Right renal cortex interstitium (tissue), 3 donors: ENCODE data around the gene TTC17. TPM values are rescaled to one million over a fixed set of nuclear protein-coding genes. Genes with fewer than 3 reads are reported as not detected.
A peak's percentile ranks its signal among the peaks of the same experiment; 100 is the strongest.
"Not testable (repeated sequence)": the region's sequence is repeated elsewhere in the genome, so short reads cannot be mapped to it uniquely, and the experiment has no call there.

ENCODE experiments used
- DNase-seq, 3 donors: peaks; one replicate each; pipeline ENCODE4 v3.0.0-alpha.2; 2013; ENCODE audit warnings: low read depth in 3 of 3, low spot score in 2 of 3
- polyA plus RNA-seq, 3 donors: library from polyadenylated mRNA; unstranded; fragments of 120-200 nt; gene quantifications; one replicate each; pipeline ENCODE4 v1.2.1, GENCODE V29; 2013; ENCODE audit not compliant: insufficient read length in 3 of 3

The TTC17 gene
- polyA plus RNA-seq, 3 donors, result 96.9 to 112 (median 106) TPM

DNA sequence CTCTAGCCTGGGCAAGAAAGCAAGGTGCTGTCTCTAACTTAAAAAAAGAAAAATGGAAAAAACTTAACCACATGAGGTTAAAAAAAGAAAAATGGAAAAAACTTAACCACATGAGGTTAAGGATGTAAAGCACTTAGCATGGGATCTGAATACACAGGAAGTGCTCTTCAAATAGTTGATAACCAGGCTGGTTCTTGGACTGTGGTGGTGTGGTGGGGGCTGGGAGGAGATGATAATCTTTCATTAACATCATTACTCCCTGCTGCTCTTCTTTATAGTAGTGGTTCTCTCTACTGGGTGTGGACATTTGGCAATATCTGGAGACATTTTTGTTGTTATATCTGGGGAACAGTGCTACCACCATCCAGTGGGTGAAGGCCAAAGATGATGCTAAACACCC, 88.4 kb downstream of the TTC17 start:
- no peak for DNase-seq

DNA sequence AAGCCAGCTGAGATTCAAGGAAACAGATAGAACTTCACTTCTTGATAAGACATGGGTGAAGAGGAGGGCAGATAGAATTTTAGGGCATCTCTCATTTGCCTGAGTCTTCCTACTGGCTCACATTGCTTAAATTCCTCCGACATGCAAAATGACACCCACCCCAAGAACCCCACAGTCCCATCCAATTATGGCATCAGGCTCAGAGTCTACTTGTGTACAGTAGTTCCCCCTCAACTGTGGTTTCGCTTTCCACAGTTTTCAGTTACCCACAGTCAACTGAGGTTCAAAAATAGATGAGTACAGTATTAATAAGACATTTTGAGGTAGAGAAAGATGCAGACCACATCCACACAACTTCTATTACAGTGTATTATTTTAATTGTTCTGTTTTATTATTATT, 99.8 kb downstream of the TTC17 start:
- no peak for DNase-seq

DNA sequence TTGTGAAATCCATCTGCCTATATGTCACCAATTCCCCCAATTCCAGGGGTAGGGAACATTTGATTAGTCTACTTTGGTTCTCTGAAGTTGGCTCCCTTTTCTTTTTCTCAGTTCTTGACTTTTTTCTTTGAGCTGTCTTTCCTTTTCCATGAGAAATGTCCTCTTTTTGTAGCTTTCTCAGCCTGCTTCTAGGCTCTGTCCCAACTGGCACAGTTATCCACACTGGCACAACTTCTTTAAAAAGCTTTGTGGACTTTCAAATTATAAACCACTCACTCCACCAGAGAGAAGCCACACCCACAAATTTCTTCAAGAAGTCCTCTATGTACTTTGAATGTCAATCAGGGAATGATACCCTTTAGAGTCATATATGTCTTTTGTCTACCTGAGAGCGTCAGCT, 100.5 kb downstream of the TTC17 start:
- no peak for DNase-seq

DNA sequence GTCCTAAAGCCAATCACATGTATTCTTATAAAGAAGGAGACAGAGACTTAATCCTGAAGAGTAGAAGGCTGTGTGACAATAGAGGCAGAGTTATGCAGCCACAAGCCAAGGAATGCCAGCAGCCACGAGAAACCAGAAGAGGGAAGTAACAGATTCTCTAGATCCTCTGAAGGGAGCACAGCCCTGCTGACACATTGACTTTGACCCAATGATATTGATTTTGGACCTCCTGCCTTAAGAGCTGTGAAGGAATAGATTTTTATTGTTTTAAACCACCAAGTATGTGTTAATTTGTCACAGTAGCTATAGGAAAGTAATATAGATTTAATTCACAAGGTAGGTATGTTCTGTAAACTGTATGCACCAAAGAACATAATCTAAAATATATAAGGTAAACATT, 103.6 kb downstream of the TTC17 start:
- DNase-seq, result no peak

DNA sequence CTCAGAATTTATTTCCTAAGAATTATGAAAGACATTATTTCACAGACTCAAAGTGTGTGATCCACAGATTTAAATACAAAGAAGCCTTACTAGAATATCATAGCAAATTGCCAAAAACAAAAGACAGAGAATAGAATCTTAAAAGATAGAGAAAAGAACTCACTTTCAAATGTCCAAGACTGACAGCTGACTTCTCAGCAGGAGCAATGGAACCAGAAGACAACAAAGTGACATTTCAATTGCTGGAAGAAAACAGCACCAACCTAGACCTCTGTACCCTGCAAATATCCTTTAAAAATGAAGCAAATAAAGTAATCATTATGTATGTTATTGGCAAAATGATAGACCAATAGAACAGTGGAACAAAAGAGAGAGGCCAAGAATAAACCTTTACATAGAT, 109.2 kb downstream of the TTC17 start:
- no peak for DNase-seq

DNA sequence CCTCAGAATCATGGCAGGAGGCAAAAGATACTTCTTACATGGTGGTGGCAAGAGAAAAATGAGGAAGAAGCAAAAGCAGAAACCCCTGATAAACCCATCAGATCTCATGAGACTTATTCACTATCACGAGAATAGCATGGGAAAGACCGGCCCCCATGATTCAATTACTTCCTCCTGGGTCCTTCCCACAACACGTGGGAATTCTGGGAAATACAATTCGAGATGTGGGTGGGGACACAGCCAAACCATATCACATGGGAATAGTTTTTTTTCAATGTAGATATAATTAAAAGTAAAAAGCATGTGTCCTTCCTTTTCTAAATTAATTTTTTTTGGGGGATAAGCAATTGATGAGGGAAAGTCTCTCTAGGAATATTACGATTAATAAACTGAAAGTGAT, 118.8 kb downstream of the TTC17 start:
- not testable (repeated sequence) for DNase-seq

DNA sequence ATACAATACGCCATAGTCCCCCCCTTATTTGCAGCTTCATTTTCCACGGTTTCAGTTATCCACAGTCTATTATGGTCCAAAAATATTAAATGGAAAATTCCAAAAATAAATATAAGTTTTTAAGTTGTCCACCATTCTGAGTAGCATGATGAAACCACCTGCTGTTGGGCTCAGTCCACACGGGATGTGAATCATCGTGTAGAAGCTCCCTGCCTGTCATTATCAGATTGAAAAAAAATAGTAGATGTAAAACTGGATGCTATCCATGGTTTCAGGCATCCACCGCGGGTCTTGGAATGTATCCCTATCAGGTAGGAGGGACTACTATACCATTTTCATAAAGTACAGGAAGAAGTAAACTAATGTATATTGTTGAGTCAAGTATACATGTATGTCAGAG, 127.4 kb downstream of the TTC17 start:
- DNase-seq, result no peak

DNA sequence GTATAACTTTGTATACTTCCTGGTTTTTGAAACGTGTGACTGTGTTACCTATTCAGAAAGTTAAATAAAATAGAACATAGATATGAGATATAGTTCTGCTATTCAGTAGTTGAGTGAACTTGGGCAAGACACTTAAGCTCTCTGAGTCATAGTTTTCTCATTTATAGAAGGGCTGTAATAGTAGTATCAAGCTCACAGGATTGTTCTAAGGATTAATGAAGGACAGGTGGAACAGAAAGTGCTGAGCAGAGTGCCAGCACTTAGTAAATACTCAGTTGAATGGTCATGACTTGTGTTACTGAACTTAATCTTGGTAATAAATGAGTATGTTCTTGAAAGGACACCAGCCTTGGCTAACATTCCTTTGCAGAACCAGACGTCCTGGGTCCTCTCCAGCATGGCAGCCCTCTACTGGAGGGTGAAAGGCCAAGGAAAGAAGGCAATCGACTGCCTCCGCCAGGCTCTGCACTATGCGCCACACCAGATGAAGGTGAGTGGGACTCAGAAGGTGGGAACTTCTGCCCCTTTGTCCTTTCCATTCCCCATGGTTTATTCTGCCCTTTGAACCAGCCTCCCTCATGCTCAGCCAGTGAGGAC, 131.2 kb downstream of the TTC17 start:
- no peak for DNase-seq

DNA sequence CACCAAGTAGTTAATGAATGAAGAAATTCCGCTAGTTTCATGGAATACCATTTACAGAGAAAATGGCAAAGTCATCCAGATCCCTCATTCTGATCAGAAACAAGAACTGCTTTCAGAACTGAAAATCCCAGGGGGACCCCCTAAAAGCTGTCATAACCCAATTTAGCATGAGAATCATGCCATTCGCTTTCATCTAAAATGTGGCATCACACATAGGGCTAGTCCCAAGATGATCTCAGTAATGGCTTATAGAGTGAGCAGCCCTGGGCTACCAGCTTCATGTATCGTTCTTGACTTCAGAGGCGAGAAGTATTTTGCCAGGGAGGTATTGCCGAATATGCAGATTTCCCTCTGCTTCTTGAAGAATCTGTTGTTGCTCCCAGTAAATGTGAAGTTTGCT, 134.0 kb downstream of the TTC17 start:
- DNase-seq, result no peak

DNA sequence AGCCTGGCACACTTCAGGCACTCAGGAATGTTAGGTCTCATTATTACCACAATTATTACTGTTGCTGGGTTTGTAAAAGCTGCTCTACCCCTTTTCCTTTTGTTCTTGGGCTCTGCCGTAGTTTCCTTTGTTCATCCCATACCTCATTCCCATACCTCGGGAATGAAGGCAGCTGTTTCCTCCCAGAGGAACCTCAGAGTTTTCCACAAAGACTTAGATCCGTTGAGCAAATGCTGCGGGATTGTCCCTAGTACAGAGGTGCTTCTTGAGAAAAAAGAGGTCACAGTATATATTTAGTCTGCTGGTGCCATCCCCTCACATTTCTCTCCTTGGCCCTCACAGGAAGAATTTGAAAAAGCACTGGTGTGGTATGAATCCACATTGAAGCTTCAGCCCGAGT, 134.7 kb downstream of the TTC17 start:
- no peak for DNase-seq

DNA sequence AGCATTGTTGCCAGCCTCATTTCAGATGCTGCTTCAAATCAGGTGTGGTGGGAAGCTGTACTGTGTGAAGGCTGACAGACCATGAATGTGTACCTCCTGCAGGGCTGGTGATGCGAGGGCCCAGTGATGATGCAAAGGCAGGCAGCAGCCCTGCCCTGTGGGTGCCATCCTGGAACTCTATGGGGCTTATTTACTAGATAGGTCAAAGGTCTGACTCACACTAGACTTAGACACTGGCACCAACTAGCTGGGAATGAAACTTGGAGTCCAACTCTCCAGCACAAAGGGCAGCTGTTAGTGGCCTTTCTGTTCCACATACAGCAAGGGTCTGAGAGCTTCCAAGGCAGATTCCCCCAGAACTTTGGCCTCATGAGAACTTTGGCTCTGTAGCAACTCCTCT, 138.4 kb downstream of the TTC17 start:
- DNase-seq, result no peak

DNA sequence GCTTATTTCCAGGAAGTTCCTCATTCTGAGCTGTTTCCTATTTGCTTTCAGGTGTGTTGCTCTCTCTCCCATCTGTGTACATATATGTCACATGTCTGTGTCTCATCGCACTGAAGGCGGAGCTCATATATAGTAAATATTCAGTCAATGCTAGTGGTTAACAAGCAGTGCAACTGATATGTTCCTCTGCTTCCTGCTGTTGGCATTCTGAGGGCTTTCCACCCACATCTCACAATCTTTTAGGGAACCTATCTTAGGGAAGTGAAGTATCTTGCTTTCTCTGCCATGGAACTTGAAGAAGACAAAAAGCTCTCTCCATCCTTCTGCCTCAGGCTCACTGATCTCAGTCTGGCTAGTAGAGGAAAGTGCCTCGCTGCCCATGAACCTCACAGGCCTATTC, 139.8 kb downstream of the TTC17 start:
- DNase-seq, result no peak

DNA sequence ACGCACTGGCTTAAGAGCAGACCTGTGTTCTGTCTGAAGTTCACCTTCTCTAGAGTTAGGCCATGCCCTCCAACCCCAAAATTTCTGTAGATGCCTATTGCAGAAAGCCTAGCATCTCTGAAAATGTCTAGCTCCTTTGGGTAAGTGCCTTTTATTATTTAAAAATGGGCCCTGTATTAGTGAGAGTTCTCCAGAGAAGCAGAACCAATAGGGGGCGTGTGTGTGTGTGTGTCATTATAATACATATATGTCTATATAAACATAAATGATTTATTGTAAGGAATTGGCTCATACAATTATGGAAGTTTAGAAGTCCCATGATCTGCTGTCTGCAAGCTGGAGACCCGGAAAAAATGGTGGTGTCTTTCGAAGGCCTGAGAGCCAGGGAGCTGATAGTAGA, 144.7 kb downstream of the TTC17 start:
- no peak for DNase-seq

DNA sequence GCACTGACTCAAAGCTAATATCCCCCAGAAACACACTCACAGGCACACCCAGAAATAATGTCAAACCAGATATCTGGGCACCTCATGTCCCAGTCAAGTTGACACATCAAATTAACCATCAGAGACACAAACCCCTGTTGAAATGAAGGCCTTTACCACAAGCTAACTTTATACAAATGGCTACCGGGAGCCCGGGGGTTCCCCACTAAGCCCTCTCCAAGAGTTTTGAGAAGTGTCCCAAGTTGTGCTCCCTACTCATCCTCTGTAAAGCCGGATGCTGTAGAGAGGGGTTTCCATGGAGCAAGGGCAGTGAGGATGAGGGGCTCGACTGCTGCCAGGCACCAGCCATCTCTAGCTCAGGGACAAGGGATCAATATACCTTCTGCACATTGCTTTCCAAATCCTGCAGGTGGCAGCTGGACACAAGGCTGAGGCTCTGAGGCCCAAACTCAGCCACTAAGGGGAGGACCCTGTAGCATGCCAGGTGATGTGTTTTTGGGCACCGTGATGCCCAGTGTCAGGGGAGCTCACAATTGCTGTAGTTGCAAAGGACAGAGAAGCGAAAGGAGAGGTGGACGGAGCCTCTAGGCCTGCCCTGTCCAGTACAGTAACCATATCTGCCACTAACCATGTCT, 145.7 kb downstream of the TTC17 start:
- DNase-seq, result peak in 1 of 3 donors; percentile 4

DNA sequence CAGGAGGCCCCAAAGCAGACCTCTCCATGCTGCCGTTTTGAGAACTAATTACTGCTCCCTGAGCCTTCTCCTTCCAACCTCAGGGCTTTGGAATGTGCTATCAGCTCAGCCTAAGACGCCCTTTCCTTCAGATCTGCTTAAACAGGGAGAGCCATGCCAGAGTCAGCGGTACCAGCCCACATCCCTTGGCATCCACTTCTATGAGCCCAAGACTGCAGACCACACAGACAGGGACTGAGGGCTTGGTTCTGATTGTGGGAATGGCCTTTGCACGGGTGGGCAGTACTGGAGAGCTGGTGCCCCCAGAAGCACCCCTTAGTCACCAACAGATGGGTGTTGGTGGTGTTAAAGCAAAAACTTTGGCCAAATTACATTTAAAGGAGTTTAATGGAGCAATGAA, 146.5 kb downstream of the TTC17 start:
- no peak for DNase-seq

DNA sequence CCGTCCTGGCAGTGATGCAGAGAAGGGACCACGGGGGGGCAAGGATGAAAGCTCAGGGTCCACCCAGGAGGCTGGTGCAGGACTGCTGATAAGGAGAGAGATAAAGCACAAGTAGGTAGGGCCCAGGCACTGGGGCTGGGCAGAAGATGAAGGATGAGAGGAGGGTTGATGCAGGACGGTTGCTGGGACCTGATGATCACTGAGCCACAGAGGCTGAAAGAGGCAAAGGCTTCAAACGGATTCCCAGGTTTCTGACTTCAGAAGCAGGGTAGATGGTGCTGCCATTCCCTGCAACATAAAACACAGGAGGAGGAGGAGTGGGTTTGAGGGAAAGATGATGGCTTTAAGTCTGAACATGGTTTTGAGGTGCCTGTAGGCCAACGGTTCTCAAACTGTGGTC, 148.5 kb downstream of the TTC17 start:
- no peak for DNase-seq

DNA sequence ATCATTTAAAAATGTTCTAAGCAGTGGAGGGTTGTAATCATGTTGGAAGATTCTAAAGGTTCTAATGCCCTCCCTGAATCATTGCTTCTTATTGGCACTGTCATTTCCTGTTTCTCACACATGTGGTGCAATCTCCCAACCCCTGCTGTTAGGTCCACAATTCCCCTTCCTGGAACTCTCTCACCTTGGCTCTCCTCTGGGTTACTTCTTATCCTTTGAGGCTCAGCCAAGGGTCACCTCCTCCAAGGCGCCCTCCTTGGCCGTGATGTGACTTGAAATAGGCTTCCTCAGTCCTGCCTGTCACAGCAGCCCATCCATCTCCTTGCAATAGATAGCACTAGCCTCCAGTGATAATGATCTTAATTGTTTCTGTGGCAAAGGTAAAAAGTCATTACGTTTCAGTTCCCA, 149.8 kb downstream of the TTC17 start:
- DNase-seq, result no peak

DNA sequence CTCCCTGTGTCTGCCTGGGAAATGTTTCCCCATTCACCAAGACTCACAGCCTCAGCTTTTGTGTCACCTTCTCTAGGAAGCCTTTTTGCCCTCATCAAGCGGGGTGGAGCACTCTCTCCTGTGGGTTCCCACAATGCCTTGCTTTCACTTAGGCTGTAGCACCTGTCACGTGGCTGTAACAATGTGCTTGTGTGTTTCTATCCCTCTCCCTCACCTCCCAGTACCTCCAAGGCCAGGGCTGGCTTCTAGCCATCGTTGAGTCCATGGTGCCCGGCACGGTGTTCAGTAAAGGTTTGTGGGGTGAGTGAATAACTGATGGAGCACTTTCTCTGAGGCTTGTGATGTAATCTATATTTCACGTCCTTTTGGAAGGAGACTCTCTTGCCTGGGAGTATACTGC, 153.2 kb downstream of the TTC17 start:
- DNase-seq, result no peak

DNA sequence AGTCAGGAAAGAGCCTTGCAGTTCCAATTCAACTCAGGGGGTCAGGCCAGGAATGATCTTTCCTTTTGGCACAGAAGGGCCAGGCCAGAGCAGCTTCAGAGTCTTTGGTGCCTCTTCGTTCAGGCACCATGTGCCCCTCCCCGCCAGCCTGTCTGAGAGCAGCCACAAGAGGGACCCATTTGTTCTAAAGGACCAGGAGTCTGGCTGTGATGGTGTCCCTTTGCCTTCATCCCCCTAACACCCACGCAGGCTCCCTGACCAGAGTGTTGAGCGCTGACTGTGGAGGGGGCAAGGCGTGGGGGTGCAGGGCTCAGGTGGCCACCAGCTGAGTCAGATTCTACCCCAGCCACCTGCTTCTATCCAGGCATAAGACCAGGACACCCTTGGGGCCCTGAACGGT, 156.4 kb downstream of the TTC17 start:
- DNase-seq, result no peak

DNA sequence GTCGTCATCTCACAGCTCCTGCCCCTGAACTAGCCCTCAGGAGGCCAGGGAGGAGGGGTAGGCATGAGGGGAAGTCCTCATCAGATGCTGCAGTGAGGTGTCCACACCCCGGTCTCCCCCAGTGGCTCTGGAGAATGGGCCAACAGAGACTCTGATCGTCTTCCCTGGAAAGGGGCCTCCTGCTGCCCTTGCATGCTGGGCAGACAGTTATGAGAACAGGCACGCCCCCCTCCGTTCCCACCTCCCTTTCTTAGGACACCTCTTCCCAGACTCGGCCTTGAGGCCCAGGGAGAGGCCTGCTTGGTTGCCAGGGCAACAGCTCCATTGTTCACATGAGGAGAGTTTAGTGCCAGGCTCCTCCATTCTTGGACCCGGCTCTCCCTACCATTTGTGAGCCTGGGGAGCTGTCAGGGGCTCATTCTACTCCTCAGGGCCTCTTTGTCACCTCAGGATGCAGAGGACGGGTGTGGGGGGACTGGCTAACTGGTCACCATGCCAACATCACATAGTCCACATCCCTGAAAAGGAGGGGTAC, 157.7 kb downstream of the TTC17 start:
- DNase-seq, result no peak

DNA sequence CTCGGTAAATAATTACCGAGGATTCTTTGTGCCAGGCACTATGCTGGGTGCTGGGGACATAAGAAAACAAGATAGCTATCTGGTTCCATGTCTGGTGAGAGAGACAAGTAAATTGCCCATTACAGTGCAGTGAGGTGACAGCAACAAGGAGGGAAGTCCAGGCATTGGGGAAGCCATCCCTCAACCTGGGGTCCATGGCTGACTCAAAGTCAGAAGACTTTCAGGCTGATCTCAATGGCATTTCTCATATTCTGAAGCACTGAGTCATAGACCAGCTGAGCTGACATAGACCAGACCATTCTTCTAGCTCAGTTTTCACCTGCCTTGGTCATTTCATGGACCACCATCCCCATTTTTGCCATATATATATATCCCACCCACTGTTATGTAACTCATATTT, 158.8 kb downstream of the TTC17 start:
- no peak for DNase-seq

DNA sequence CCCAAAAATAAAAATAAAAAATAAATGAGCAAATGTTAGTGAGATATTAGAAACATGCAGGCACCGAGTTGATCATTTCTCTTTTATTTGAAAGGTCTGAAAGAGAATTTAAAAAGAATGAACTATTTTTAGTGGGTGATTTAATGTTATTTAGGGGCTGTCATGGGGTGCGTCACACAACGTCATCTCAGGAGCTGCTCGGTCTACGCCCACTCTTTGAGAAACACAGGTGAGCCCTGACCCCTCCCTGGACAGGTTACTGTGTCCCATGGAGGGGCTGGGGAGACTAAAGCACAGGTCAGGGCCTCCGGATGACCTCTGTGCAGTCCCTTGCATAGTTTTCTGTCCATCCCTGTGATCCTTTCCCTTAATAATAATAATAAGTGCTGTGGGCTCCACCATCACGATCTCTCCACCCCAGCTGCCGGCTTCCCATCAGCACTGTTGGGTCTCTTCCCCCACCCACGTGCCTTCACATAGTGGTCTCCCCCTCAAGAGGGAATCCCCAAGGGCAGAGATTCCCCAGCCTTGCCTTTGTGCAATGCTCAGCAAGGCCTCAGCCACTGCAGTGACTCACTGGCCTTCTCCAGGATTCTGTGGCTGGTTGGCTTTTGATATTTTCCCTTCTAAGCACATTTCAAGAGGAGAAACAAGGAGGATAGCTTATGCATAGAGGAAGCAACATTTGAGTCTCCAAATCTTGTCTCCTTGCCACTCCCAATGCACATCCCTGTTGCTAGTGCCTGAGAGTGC, 159.9 kb downstream of the TTC17 start:
- DNase-seq, result no peak
